GM12878 (cell line): ENCODE measurements around the gene SMIM1. TPM values are rescaled to one million over a fixed set of nuclear protein-coding genes. Genes with fewer than 3 reads are reported as not detected.

Experiments used
- ATAC-seq: fragments of 200-7000 bp; cut with Tn5 transposase; 3 replicates; pipeline ENCODE4 v1.9.1; 2020; ENCODE audit warnings: mild to moderate bottlenecking, moderate library complexity
- BruUV-seq: library from RNA; stranded (reverse); fragments of 400-500 nt; replicated peaks from 2 replicates; lab custom pipeline; 2021; lab: Mats Ljungman, UMichigan
- CTCF ChIA-PET: fragments of 300-600 bp; sonication (Branson Sonifier 250); formaldehyde crosslinking; extraction: SDS; loops from one replicate; lab custom pipeline; 2021; ENCODE audit warnings: inconsistent platforms; lab: Yijun Ruan, JAX
- POLR2A ChIA-PET: fragments of 350-600 bp; formaldehyde crosslinking; extraction: SDS; loops from one replicate; lab custom pipeline; 2021; ENCODE audit warnings: inconsistent platforms; lab: Charles Lee
- RAD21 ChIA-PET: fragments of 300-600 bp; sonication (Branson Sonifier 250); formaldehyde crosslinking; loops from one replicate; lab custom pipeline; 2023; ENCODE audit warnings: antibody characterized with exemption; ENCODE audit not compliant: unreplicated experiment; lab: Charles Lee
- SMC1A ChIA-PET: fragments of 300-600 bp; sonication (Branson Sonifier 250); formaldehyde crosslinking; loops from one replicate; lab custom pipeline; 2023; ENCODE audit not compliant: unreplicated experiment, uncharacterized antibody; lab: Charles Lee
- DNase-seq: peaks from one replicate; pipeline ENCODE4 v3.0.0-alpha.2; 2011; ENCODE audit warnings: low read depth, low spot score
- FAIRE-seq: peaks from 3 replicates; lab custom pipeline; 2011; peaks lifted over from hg19 to GRCh38; lab: Jason Lieb, UNC
- H2AFZ ChIP-seq: 2 replicates; pipeline ENCODE4 v1.6.0; 2011; ENCODE audit warnings: low read depth, low read length, control low read depth; ENCODE audit not compliant: control insufficient read depth
- H3K27ac ChIP-seq: 2 replicates; pipeline ENCODE4 v1.5.1; 2011; ENCODE audit warnings: control low read depth; ENCODE audit not compliant: control insufficient read depth, insufficient read depth
- H3K27me3 ChIP-seq, 2 experiments: replicated peaks in 1 of 2; 2 replicates each; pipeline versions ENCODE4 v1.6.0 to v1.6.1; 2011; ENCODE audit warnings: low read length in 1 of 2; ENCODE audit not compliant: control insufficient read depth in 2 of 2, insufficient read depth in 2 of 2
- H3K36me3 ChIP-seq, 2 experiments: 2 replicates each; pipeline ENCODE4 v1.5.1; 2011; ENCODE audit warnings: low read length in 1 of 2; ENCODE audit not compliant: control insufficient read depth in 2 of 2, insufficient read depth in 2 of 2
- H3K4me1 ChIP-seq: 2 replicates; pipeline ENCODE4 v1.6.1; 2011; ENCODE audit warnings: mild to moderate bottlenecking, low read length, moderate library complexity, mixed read lengths; ENCODE audit not compliant: control insufficient read depth, insufficient read depth
- H3K4me2 ChIP-seq: 2 replicates; pipeline ENCODE4 v1.6.0; 2011; ENCODE audit warnings: control low read depth; ENCODE audit not compliant: control insufficient read depth, insufficient read depth
- H3K4me3 ChIP-seq: fragments of 200-600 bp; sonication (generic); 2 replicates; pipeline ENCODE4 v1.5.1; 2016
- H3K79me2 ChIP-seq: 2 replicates; pipeline ENCODE4 v1.6.0; 2011; ENCODE audit warnings: low read length; ENCODE audit not compliant: control insufficient read depth, insufficient read depth
- H3K9ac ChIP-seq: 2 replicates; pipeline ENCODE4 v1.8.0; 2011; ENCODE audit warnings: low read length, control low read depth, mixed read lengths; ENCODE audit not compliant: control insufficient read depth, insufficient read depth
- H3K9me3 ChIP-seq: replicated peaks from 3 replicates; pipeline ENCODE4 v1.5.1; 2011; ENCODE audit warnings: mild to moderate bottlenecking, low read length; ENCODE audit not compliant: control insufficient read depth, insufficient read depth
- H4K20me1 ChIP-seq: 2 replicates; pipeline ENCODE4 v1.6.0; 2011; ENCODE audit not compliant: control insufficient read depth, insufficient read depth
- ATF2 ChIP-seq: IDR thresholded peaks from 2 replicates; pipeline ENCODE4 v1.6.1; 2012; ENCODE audit warnings: low read length, inconsistent platforms
- BMI1 ChIP-seq: fragments of 450-650 bp; IDR thresholded peaks from 2 replicates; pipeline ENCODE4 v1.6.1; 2016; ENCODE audit warnings: mild to moderate bottlenecking, moderate library complexity, borderline replicate concordance
- EED ChIP-seq: sonication (generic); IDR thresholded peaks from 2 replicates; pipeline ENCODE4 v1.6.1; 2016; ENCODE audit warnings: antibody characterized with exemption, low read depth
- ELK1 ChIP-seq: IDR thresholded peaks from 2 replicates; pipeline ENCODE4 v1.6.1; 2012; ENCODE audit warnings: low read depth, low read length, improper control_type of control experiment
- ETV6 ChIP-seq, 2 experiments: fragments of 450-650 bp in 1 of 2; IDR thresholded peaks in 1 of 2; conservative IDR thresholded peaks in 1 of 2; 2 replicates each; pipeline ENCODE4 v1.6.1; 2014; ENCODE audit warnings: antibody characterized with exemption in 1 of 2, borderline replicate concordance in 1 of 2, low read depth in 1 of 2, mild to moderate bottlenecking in 1 of 2, moderate library complexity in 1 of 2
- IRF4 ChIP-seq: IDR thresholded peaks from 2 replicates; pipeline ENCODE4 v1.6.1; 2011; ENCODE audit warnings: low read depth, low read length
- LARP7 ChIP-seq: fragments of 450-650 bp; IDR thresholded peaks from 2 replicates; pipeline ENCODE4 v1.6.1; 2017; ENCODE audit warnings: mild to moderate bottlenecking
- PAX5 ChIP-seq: IDR thresholded peaks from 2 replicates; pipeline ENCODE4 v1.6.1; 2011; ENCODE audit warnings: low read depth, low read length, borderline replicate concordance
- PBX3 ChIP-seq: IDR thresholded peaks from 2 replicates; pipeline ENCODE4 v1.6.1; 2011; ENCODE audit warnings: mild to moderate bottlenecking, low read depth, low read length, moderate library complexity; ENCODE audit not compliant: insufficient replicate concordance
- RB1 ChIP-seq: fragments of 450-650 bp; formaldehyde crosslinking; IDR thresholded peaks from 2 replicates; pipeline ENCODE4 v1.6.1; 2017; ENCODE audit warnings: mild to moderate bottlenecking, borderline replicate concordance
- RUNX3 ChIP-seq: IDR thresholded peaks from 2 replicates; pipeline ENCODE4 v1.6.1; 2012; ENCODE audit warnings: low read length, inconsistent platforms
- TARDBP ChIP-seq: IDR thresholded peaks from 2 replicates; pipeline ENCODE4 v1.6.1; 2016; ENCODE audit warnings: borderline replicate concordance
- TCF7 ChIP-seq: IDR thresholded peaks from 2 replicates; pipeline ENCODE4 v1.6.1; 2014; ENCODE audit warnings: antibody characterized with exemption, borderline replicate concordance
- whole genome bisulfite sequencing: methylation state at CpG from one replicate; pipeline ENCODE4 v1.1.6; 2016; ENCODE audit warnings: low lambda C conversion rate; ENCODE audit not compliant: insufficient replicate concordance, insufficient coverage; ENCODE audit errors: missing lambda C conversion rate; 5-methylcytosine and 5-hydroxymethylcytosine counted together
- in situ Hi-C: fragments of 300-500 bp; cut with MboI; formaldehyde crosslinking; loops from 9 replicates; pipeline ENCODE4 v1.14.3; 2018; ENCODE audit warnings: mixed read lengths
- intact Hi-C: fragments of 100-400 bp; cut with micrococcal nuclease; formaldehyde crosslinking; loops from one replicate; pipeline ENCODE4 v1.14.2; 2022; ENCODE audit not compliant: unreplicated experiment
- polyA plus RNA-seq, 11 experiments: library from polyadenylated mRNA; depleted of rRNA in 4 of 11; unstranded in 6 of 11; stranded (reverse) in 5 of 11; fragments of >200 nt; fragmentation: Nextera tagmentation in 4 of 11; fragmentation: Illumina TruSeq in 1 of 11; extraction: Ambion mirVana in 4 of 11; extraction: Trizol in 1 of 11; gene quantifications; 1 replicate in 1 of 11; 2 replicates in 10 of 11; pipeline versions ENCODE4 v1.2.1 to v1.2.3, GENCODE V29; 2011 to 2016; ENCODE audit warnings: inconsistent platforms in 2 of 11, missing spikeins in 2 of 11, low read depth in 1 of 11
- total RNA-seq, 4 experiments: library from RNA; depleted of rRNA in 3 of 4; stranded (reverse); fragments of >200 nt in 3 of 4; fragmentation: Illumina TruSeq in 1 of 4; extraction: Trizol in 1 of 4; gene quantifications; 2 replicates each; pipeline versions ENCODE4 v1.2.1 to v1.2.3, GENCODE V29; 2013 to 2021

Gene SMIM1
- total and polyA plus RNA-seq, 10 of the 15 experiments (the other 5 are each of a cell fraction or from before 2014, with no cell fraction given), result 0.30 to 0.37 TPM; not detected in 8

- peaks cover 0 to 4% of the 10 kb centered on the region in 2 experiments; a peak in 3 of 4 replicates for H3K36me3 ChIP-seq
Observed at GRCh38 chr1:3821004-3821403, 48.5 kb downstream of the SMIM1 start.

GRCh38 chr1:3821447-3821846, 48.9 kb downstream of the SMIM1 start:
- 84% methylated on average over 13 of the region's 13 CpGs for WGBS
- H3K36me3 ChIP-seq, result peaks cover 0 to 4% of the 10 kb centered on the region in 2 experiments; a peak in 3 of 4 replicates
- no peak for ATAC-seq
- ChIA-PET CTCF (no interaction called here), POLR2A (no interaction called here)
- BruUV-seq, result no TSS peak
- intact Hi-C loops, result no loop called here
- DNase-seq, result no peak
- TF ChIP-seq ATF2 (no peak), ETV6 (conservative IDR thresholded peaks at IDR 0.05 in 1 of 2, IDR thresholded peaks at IDR 0.05 in 1 of 2; ENCODE audit: borderline replicate concordance in 1 of 2, low read depth in 1 of 2) (no peak), IRF4 (no peak), PAX5 (no peak), EED (no peak), TCF7 (no peak), LARP7 (no peak), ELK1 (no peak), PBX3 (no peak), RB1 (no peak), RUNX3 (no peak)
- TF ChIP-seq, all 136 proteins: peak for 0
- no peak overlapping the region for H3K4me2 ChIP-seq
- H3K27ac ChIP-seq, result no peak overlapping the region
- H2AFZ ChIP-seq, result no peak overlapping the region
- no peaks in the 10 kb centered on the region for H3K4me1 ChIP-seq
- ChIA-PET RAD21 (no interaction called here), SMC1A (no interaction called here)
- no peaks in the 10 kb centered on the region for H3K79me2 ChIP-seq
- in situ Hi-C loops, result no loop called here
- no peaks in the 10 kb centered on the region for H3K27me3 ChIP-seq
- no peak overlapping the region for H3K4me3 ChIP-seq
- FAIRE-seq, result no peak
- H4K20me1 ChIP-seq, result no peaks in the 10 kb centered on the region
- H3K9ac ChIP-seq, result no peak overlapping the region
- no peaks in the 10 kb centered on the region for H3K9me3 ChIP-seq

More at GRCh38 chr1:3821004-3821403, 48.5 kb downstream of the SMIM1 start:
- DNase-seq, result no peak
- ChIA-PET CTCF (no interaction called here), SMC1A (no interaction called here), POLR2A (no interaction called here), RAD21 (no interaction called here)
- H3K27me3 ChIP-seq, result no peaks in the 10 kb centered on the region
- WGBS, result 98% methylated on average over 6 of the region's 6 CpGs
- BruUV-seq, result no TSS peak
- H3K4me1 ChIP-seq, result no peaks in the 10 kb centered on the region
- no peak for TF ChIP-seq BMI1
- TF ChIP-seq TARDBP, result no peak
- no peak overlapping the region for H3K4me3 ChIP-seq
- no peak overlapping the region for H3K27ac ChIP-seq
- H3K4me2 ChIP-seq, result no peak overlapping the region
- H4K20me1 ChIP-seq, result no peaks in the 10 kb centered on the region
- H3K79me2 ChIP-seq, result no peaks in the 10 kb centered on the region
- intact Hi-C loops, result no loop called here
- no peak for FAIRE-seq
- in situ Hi-C loops, result no loop called here
- H3K9ac ChIP-seq, result no peak overlapping the region
- ATAC-seq, result no peak
- H2AFZ ChIP-seq, result no peak overlapping the region
- H3K9me3 ChIP-seq, result no peaks in the 10 kb centered on the region
